HepG2 (cell line): ENCODE data around the gene ZFP64. TPM values are rescaled to one million over a fixed set of nuclear protein-coding genes. Genes with fewer than 3 reads are reported as not detected.

ENCODE experiments used
- FOXJ3 ChIP-seq: sonication (generic); formaldehyde crosslinking; IDR thresholded peaks from 2 replicates; pipeline ENCODE4 v1.4.0; 2020; ENCODE audit warnings: missing genetic modification reagents, mild to moderate bottlenecking, borderline replicate concordance
- GTF3A ChIP-seq: sonication (generic); formaldehyde crosslinking; conservative IDR thresholded peaks from 2 replicates; pipeline ENCODE4 v1.4.0; 2020; ENCODE audit warnings: mild to moderate bottlenecking, missing genetic modification reagents
- MAFK ChIP-seq, 2 experiments: IDR thresholded peaks in 1 of 2; conservative IDR thresholded peaks in 1 of 2; 2 replicates each; pipeline ENCODE4 v1.6.1; 2011; ENCODE audit warnings: improper control_type of control experiment in 2 of 2, low read length in 2 of 2
- PLRG1 ChIP-seq: fragments of 450-650 bp; conservative IDR thresholded peaks from 2 replicates; pipeline ENCODE4 v1.6.1; 2016
- SNAPC2 ChIP-seq: sonication (generic); formaldehyde crosslinking; IDR thresholded peaks from 2 replicates; pipeline ENCODE4 v1.8.1; 2022; ENCODE audit warnings: mild to moderate bottlenecking, missing genetic modification reagents
- SP5 ChIP-seq: IDR thresholded peaks from 2 replicates; pipeline ENCODE4 v1.6.1; 2016; ENCODE audit warnings: low read depth, borderline replicate concordance
- TOPORS ChIP-seq: sonication (generic); formaldehyde crosslinking; IDR thresholded peaks from 2 replicates; pipeline ENCODE4 v1.8.0; 2023; ENCODE audit warnings: mild to moderate bottlenecking, missing genetic modification reagents
- ZBTB10 ChIP-seq: sonication (generic); formaldehyde crosslinking; IDR thresholded peaks from 2 replicates; pipeline ENCODE4 v1.4.0; 2020; ENCODE audit warnings: missing genetic modification reagents, borderline replicate concordance
- ZNF326 ChIP-seq: sonication (generic); formaldehyde crosslinking; IDR thresholded peaks from 2 replicates; pipeline ENCODE4 v1.4.0; 2020; ENCODE audit warnings: missing genetic modification reagents, borderline replicate concordance
- ZNF510 ChIP-seq: sonication (generic); formaldehyde crosslinking; IDR thresholded peaks from 2 replicates; pipeline ENCODE4 v1.4.0; 2020; ENCODE audit warnings: low read depth, mild to moderate bottlenecking, missing genetic modification reagents
- ZNF569 ChIP-seq: sonication (generic); formaldehyde crosslinking; IDR thresholded peaks from 2 replicates; pipeline ENCODE4 v1.5.0; 2020; ENCODE audit warnings: mild to moderate bottlenecking, missing genetic modification reagents, moderate library complexity, borderline replicate concordance
- polyA plus RNA-seq, 8 experiments: library from polyadenylated mRNA; depleted of rRNA in 3 of 8; stranded (reverse) in 7 of 8; unstranded in 1 of 8; fragments of >200 nt; fragmentation: Illumina TruSeq in 4 of 8; extraction: Trizol in 4 of 8; gene quantifications; 2 replicates each; pipeline versions ENCODE4 v1.2.1 to v1.2.3, GENCODE V29; 2011 to 2016; ENCODE audit warnings: low read depth in 4 of 8, missing spikeins in 1 of 8, mixed read lengths in 1 of 8; ENCODE audit not compliant: insufficient read depth in 1 of 8
- total RNA-seq, 5 experiments: library from RNA; depleted of rRNA; stranded (reverse); fragments of >200 nt; fragmentation: Illumina TruSeq; extraction: Trizol; gene quantifications; 2 replicates each; pipeline ENCODE4 v1.2.3, GENCODE V29; 2016; ENCODE audit warnings: low read depth in 1 of 5
- TF ChIP-seq, protein P1 (sequence below): IDR thresholded peaks from 2 replicates; pipeline ENCODE4 v1.6.1; 2016; ENCODE audit warnings: low read depth, missing genetic modification reagents, missing compliant biosample characterization
- TF ChIP-seq, protein P2 (sequence below): sonication (generic); formaldehyde crosslinking; IDR thresholded peaks from 2 replicates; pipeline ENCODE4 v1.5.1; 2020; ENCODE audit warnings: mild to moderate bottlenecking, moderate library complexity, missing genetic modification reagents
- TF ChIP-seq, protein P3 (sequence below): sonication (generic); formaldehyde crosslinking; IDR thresholded peaks from 2 replicates; pipeline ENCODE4 v1.4.0; 2020; ENCODE audit warnings: low read depth, missing genetic modification reagents

Gene ZFP64
- total and polyA plus RNA-seq, 2 of the 13 experiments (the other 11 are each of a cell fraction or from before 2014, with no cell fraction given), result 12.0 to 24.3 TPM

DNA sequence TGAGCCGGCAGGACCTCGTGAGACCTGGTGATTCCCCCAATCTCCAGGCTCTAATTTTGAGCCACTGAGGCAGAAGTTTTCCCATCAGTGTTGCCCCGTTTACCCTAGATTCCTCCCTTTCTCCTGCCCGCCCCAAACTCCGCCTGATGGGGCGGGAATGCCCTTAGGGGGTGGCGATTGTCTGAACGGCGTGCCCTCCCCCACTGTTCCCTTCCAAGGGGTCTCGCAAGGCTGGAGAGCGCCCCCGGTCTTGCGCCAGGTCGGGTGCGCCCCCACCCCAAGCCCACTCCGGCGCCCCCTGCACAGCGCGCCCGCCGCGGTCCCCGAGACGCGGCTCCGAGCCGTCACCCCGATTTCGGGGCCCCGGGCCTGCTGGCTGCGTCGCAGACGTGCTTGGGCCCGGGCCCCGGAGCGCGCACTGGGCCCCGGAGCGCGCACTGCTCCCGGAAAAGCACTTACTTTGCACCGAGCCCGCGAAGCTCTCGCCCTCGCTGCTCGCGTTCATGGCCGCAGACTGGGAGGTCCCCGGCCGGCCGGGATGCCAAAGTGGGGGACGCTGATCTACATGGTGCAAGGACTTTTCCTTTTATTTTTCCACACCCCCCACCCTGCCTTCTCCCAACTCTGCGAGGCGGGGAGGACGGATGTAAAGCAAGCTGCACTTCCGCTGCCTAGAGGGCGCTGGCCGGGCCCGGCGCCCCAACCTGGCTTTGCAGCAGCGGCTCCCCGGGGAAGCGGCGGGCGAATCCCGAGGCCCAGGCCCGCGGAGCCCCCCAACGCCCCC is at the start of gene ZFP64 (continued):
- TF ChIP-seq ZBTB10 (CRISPR knock-in tag) (peak; percentile 85; the same call in 1 of the 2 replicates), MAFK (conservative IDR thresholded peaks at IDR 0.05 in 1 of 2, IDR thresholded peaks at IDR 0.05 in 1 of 2; ENCODE audit: low read length in 2 of 2) (no peak), TOPORS (CRISPR knock-in tag) (no peak), ZNF326 (CRISPR knock-in tag) (no peak), SP5 (CRISPR knock-in tag) (peak; percentile 24), GTF3A (CRISPR knock-in tag) (0 out of 2 replicates have a peak, but pooled peaks have one; percentile 24), ZNF510 (CRISPR knock-in tag) (no peak), ZNF569 (no peak), PLRG1 (no peak), FOXJ3 (CRISPR knock-in tag) (no peak), SNAPC2 (CRISPR knock-in tag) (0 out of 2 replicates have a peak, but pooled peaks have one; percentile 97)
- TF ChIP-seq, protein P1, sequence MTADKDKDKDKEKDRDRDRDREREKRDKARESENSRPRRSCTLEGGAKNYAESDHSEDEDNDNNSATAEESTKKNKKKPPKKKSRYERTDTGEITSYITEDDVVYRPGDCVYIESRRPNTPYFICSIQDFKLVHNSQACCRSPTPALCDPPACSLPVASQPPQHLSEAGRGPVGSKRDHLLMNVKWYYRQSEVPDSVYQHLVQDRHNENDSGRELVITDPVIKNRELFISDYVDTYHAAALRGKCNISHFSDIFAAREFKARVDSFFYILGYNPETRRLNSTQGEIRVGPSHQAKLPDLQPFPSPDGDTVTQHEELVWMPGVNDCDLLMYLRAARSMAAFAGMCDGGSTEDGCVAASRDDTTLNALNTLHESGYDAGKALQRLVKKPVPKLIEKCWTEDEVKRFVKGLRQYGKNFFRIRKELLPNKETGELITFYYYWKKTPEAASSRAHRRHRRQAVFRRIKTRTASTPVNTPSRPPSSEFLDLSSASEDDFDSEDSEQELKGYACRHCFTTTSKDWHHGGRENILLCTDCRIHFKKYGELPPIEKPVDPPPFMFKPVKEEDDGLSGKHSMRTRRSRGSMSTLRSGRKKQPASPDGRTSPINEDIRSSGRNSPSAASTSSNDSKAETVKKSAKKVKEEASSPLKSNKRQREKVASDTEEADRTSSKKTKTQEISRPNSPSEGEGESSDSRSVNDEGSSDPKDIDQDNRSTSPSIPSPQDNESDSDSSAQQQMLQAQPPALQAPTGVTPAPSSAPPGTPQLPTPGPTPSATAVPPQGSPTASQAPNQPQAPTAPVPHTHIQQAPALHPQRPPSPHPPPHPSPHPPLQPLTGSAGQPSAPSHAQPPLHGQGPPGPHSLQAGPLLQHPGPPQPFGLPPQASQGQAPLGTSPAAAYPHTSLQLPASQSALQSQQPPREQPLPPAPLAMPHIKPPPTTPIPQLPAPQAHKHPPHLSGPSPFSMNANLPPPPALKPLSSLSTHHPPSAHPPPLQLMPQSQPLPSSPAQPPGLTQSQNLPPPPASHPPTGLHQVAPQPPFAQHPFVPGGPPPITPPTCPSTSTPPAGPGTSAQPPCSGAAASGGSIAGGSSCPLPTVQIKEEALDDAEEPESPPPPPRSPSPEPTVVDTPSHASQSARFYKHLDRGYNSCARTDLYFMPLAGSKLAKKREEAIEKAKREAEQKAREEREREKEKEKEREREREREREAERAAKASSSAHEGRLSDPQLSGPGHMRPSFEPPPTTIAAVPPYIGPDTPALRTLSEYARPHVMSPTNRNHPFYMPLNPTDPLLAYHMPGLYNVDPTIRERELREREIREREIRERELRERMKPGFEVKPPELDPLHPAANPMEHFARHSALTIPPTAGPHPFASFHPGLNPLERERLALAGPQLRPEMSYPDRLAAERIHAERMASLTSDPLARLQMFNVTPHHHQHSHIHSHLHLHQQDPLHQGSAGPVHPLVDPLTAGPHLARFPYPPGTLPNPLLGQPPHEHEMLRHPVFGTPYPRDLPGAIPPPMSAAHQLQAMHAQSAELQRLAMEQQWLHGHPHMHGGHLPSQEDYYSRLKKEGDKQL (CRISPR knock-in tag), result no peak
- TF ChIP-seq, protein P2, sequence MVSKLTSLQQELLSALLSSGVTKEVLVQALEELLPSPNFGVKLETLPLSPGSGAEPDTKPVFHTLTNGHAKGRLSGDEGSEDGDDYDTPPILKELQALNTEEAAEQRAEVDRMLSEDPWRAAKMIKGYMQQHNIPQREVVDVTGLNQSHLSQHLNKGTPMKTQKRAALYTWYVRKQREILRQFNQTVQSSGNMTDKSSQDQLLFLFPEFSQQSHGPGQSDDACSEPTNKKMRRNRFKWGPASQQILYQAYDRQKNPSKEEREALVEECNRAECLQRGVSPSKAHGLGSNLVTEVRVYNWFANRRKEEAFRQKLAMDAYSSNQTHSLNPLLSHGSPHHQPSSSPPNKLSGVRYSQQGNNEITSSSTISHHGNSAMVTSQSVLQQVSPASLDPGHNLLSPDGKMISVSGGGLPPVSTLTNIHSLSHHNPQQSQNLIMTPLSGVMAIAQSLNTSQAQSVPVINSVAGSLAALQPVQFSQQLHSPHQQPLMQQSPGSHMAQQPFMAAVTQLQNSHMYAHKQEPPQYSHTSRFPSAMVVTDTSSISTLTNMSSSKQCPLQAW (CRISPR knock-in tag), result peak; percentile 37
- TF ChIP-seq, protein P3, sequence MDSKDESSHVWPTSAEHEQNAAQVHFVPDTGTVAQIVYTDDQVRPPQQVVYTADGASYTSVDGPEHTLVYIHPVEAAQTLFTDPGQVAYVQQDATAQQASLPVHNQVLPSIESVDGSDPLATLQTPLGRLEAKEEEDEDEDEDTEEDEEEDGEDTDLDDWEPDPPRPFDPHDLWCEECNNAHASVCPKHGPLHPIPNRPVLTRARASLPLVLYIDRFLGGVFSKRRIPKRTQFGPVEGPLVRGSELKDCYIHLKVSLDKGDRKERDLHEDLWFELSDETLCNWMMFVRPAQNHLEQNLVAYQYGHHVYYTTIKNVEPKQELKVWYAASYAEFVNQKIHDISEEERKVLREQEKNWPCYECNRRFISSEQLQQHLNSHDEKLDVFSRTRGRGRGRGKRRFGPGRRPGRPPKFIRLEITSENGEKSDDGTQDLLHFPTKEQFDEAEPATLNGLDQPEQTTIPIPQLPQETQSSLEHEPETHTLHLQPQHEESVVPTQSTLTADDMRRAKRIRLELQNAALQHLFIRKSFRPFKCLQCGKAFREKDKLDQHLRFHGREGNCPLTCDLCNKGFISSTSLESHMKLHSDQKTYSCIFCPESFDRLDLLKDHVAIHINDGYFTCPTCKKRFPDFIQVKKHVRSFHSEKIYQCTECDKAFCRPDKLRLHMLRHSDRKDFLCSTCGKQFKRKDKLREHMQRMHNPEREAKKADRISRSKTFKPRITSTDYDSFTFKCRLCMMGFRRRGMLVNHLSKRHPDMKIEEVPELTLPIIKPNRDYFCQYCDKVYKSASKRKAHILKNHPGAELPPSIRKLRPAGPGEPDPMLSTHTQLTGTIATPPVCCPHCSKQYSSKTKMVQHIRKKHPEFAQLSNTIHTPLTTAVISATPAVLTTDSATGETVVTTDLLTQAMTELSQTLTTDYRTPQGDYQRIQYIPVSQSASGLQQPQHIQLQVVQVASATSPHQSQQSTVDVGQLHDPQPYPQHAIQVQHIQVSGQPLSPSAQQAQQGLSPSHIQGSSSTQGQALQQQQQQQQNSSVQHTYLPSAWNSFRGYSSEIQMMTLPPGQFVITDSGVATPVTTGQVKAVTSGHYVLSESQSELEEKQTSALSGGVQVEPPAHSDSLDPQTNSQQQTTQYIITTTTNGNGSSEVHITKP (CRISPR knock-in tag), result no peak
